Pancreas (tissue), 10 donors: ENCODE results near the gene PDE3B. TPM values are rescaled to one million over a fixed set of nuclear protein-coding genes. Genes with fewer than 3 reads are reported as not detected.

Experiments used
- ATAC-seq, 4 donors: fragments of 200-7000 bp; cut with Tn5 transposase; one replicate each; pipeline versions ENCODE4 v1.8.0 to v1.9.1; 2020; ENCODE audit warnings: mild to moderate bottlenecking in 4 of 4, moderate library complexity in 4 of 4
- DNase-seq, 6 donors: peaks; one replicate each; pipeline ENCODE4 v3.0.0-alpha.2; 2020
- FAIRE-seq: peaks from 2 replicates; lab custom pipeline; 2012; peaks lifted over from hg19 to GRCh38; lab: Jason Lieb, UNC
- H3K27ac ChIP-seq, 4 donors: fragments of 200-600 bp; sonication (generic); 1 replicate in 3 of 4; 2 replicates in 1 of 4; pipeline versions ENCODE4 v1.5.0 to v1.8.0; 2020
- H3K27me3 ChIP-seq, 4 donors: fragments of 200-600 bp; one replicate each; pipeline ENCODE4 v1.8.0; 2021
- H3K36me3 ChIP-seq, 3 donors: fragments of 200-600 bp; sonication (generic) in 1 of 3; one replicate each; pipeline versions ENCODE4 v1.5.0 to v1.8.0; 2020 to 2021
- H3K4me1 ChIP-seq, 3 donors: fragments of 200-600 bp; one replicate each; pipeline ENCODE4 v1.8.0; 2021
- H3K4me3 ChIP-seq, 4 donors: fragments of 200-600 bp; sonication (generic) in 2 of 4; one replicate each; pipeline versions ENCODE4 v1.5.0 to v1.8.0; 2020 to 2021
- H3K9me3 ChIP-seq, 4 donors: fragments of 200-600 bp; one replicate each; pipeline ENCODE4 v1.8.0; 2021
- WGBS, 2 donors: extraction: QIAGEN DNeasy Blood & Tissue Kit; methylation state at CpG; one replicate each; pipeline ENCODE4 v1.1.7; 2013; 5-methylcytosine and 5-hydroxymethylcytosine counted together
- intact Hi-C, 3 donors: fragments of 100-400 bp; cut with DNase I; formaldehyde crosslinking; loops; one replicate each; pipeline versions ENCODE4 v1.11.1 to v1.14.2; 2022
- polyA plus RNA-seq, 2 donors: library from polyadenylated mRNA; stranded (reverse); fragments of 200-250 nt; gene quantifications; one replicate each; pipeline ENCODE4 v1.2.3, GENCODE V29; 2013
- total RNA-seq, 6 donors: library from RNA; stranded (reverse); fragmentation: NEBNext Ultra II Directional in 4 of 6; extraction: Animal tissue kit (Norgen Biotek cat#: 25700) in 4 of 6; gene quantifications; one replicate each; pipeline versions ENCODE4 v1.2.1 to v1.2.4, GENCODE V29; 2021 to 2023
- TF ChIP-seq, protein P1 (sequence below), 4 donors: fragments of 200-600 bp; sonication (generic) in 3 of 4; IDR thresholded peaks; one replicate each; pipeline versions ENCODE4 v1.5.0 to v1.8.0; 2021; ENCODE audit warnings: antibody characterized with exemption in 4 of 4
- donor health status: healthy with polysubstance abuse.
- donor health status: DM: no; HTN: no; CAD: no; lungs with moderate emphysema.
- donor health status: DM: no; HTN: no; CAD: no.
- donor health status: control.
- donor health status: control.
- donor health status: Bipolar disorder and iron deficiency.
- donor health status: DM: yes; HTN: yes; CAD: no.
- donor health status: DM: no; HTN: no; CAD: no.
- donor health status: DM: no; HTN: no; CAD: no.
- donor health status: DM: yes; HTN: yes; CAD: no.

PDE3B gene
- total and polyA plus RNA-seq, 8 donors = 5.1 to 14.1 (median 9.6) TPM

- intact Hi-C loops = no loop called here
- Histone ChIP-seq H3K27ac (no peak overlapping the region), H3K36me3 (no peaks in the 10 kb centered on the region), H3K9me3 (no peaks in the 10 kb centered on the region), H3K27me3 (no peaks in the 10 kb centered on the region), H3K4me1 (peaks cover 0 to 5% (median 0%) of the 10 kb centered on the region in 3 donors), H3K4me3 (no peak overlapping the region)
- TF ChIP-seq, protein P1, sequence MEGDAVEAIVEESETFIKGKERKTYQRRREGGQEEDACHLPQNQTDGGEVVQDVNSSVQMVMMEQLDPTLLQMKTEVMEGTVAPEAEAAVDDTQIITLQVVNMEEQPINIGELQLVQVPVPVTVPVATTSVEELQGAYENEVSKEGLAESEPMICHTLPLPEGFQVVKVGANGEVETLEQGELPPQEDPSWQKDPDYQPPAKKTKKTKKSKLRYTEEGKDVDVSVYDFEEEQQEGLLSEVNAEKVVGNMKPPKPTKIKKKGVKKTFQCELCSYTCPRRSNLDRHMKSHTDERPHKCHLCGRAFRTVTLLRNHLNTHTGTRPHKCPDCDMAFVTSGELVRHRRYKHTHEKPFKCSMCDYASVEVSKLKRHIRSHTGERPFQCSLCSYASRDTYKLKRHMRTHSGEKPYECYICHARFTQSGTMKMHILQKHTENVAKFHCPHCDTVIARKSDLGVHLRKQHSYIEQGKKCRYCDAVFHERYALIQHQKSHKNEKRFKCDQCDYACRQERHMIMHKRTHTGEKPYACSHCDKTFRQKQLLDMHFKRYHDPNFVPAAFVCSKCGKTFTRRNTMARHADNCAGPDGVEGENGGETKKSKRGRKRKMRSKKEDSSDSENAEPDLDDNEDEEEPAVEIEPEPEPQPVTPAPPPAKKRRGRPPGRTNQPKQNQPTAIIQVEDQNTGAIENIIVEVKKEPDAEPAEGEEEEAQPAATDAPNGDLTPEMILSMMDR (IDR thresholded peaks at IDR 0.05) = no peak
- no peak for DNase-seq
- 52 to 53% methylated on average over 6 of the region's 6 CpGs for WGBS, 2 donors
- ATAC-seq = peak in 2 of 4 donors; percentile 41 to 54
- FAIRE-seq = no peak
These were observed 25.2 kb downstream of the PDE3B start for GRCh38 chr11:14668731-14669301.

DNA sequence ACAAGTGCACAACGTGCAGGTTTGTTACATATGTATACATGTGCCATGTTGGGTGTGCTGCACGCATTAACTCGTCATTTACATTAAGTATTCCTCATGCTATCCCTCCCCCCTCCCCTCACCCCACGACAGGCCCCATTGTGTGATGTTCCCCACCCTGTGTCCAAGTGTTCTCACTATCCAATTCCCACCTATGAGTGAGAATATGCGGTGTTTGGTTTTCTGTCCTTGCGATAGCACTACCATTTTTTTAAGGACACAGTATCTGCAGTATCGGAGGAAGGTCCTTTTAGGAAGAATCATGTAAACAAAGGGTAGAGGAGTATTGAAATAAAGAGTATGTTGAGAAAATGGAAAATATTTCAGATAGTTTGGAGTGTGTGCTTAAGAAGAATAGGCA is 25.9 kb downstream of the PDE3B start:
- H3K27ac ChIP-seq = no peak overlapping the region
- no peak for DNase-seq
- intact Hi-C loops = no loop called here
- H3K9me3 ChIP-seq = no peaks in the 10 kb centered on the region
- H3K4me3 ChIP-seq = no peak overlapping the region
- TF ChIP-seq, protein P1 (IDR thresholded peaks at IDR 0.05) = no peak
- no peaks in the 10 kb centered on the region for H3K27me3 ChIP-seq
- no peaks in the 10 kb centered on the region for H3K36me3 ChIP-seq
- peak in 1 of 4 donors; percentile 22 for ATAC-seq
- FAIRE-seq = no peak
- H3K4me1 ChIP-seq = peaks cover 0 to 5% (median 0%) of the 10 kb centered on the region in 3 donors
- 55 to 59% methylated on average over 7 of the region's 7 CpGs for whole genome bisulfite sequencing, 2 donors

GRCh38 chr11:14669958-14670357 is 26.4 kb downstream of the PDE3B start:
- TF ChIP-seq, protein P1 (IDR thresholded peaks at IDR 0.05) = no peak
- Histone ChIP-seq H3K9me3 (no peaks in the 10 kb centered on the region), H3K27me3 (no peaks in the 10 kb centered on the region), H3K27ac (no peak overlapping the region), H3K4me3 (no peak overlapping the region), H3K4me1 (peaks cover 0 to 5% (median 0%) of the 10 kb centered on the region in 3 donors), H3K36me3 (no peaks in the 10 kb centered on the region)
- FAIRE-seq (no peak), ATAC-seq (peak in 3 of 4 donors; percentile 47 to 74 (median 53)), DNase-seq (no peak)
- intact Hi-C loops = no loop called here
- WGBS, 2 donors = 23 to 24% methylated on average over 3 of the region's 3 CpGs

GRCh38 chr11:14672635-14673034 is 29.0 kb downstream of the PDE3B start:
- 84 to 88% methylated on average over 2 of the region's 2 CpGs for WGBS, 2 donors
- H3K27me3 ChIP-seq = no peaks in the 10 kb centered on the region
- peaks cover 0 to 12% (median 0%) of the 10 kb centered on the region in 3 donors for H3K4me1 ChIP-seq
- FAIRE-seq (peak; percentile 17), ATAC-seq (no peak), DNase-seq (no peak)
- no peaks in the 10 kb centered on the region for H3K9me3 ChIP-seq
- TF ChIP-seq, protein P1 (IDR thresholded peaks at IDR 0.05) = no peak
- no peaks in the 10 kb centered on the region for H3K36me3 ChIP-seq
- H3K27ac ChIP-seq = no peak overlapping the region
- H3K4me3 ChIP-seq = no peak overlapping the region
- intact Hi-C loops = no loop called here

- ATAC-seq (no peak), DNase-seq (no peak), FAIRE-seq (no peak)
- TF ChIP-seq, protein P1 (IDR thresholded peaks at IDR 0.05) = no peak
- H3K27ac ChIP-seq = no peak overlapping the region
- no peak overlapping the region for H3K4me3 ChIP-seq
- H3K4me1 ChIP-seq = peaks cover 0 to 12% (median 0%) of the 10 kb centered on the region in 3 donors
- no peaks in the 10 kb centered on the region for H3K9me3 ChIP-seq
- no peaks in the 10 kb centered on the region for H3K36me3 ChIP-seq
- H3K27me3 ChIP-seq = no peaks in the 10 kb centered on the region
- WGBS, 2 donors = 85 to 89% methylated on average over 4 of the region's 4 CpGs
- intact Hi-C loops = no loop called here
These were observed 29.8 kb downstream of the PDE3B start for GRCh38 chr11:14673421-14673820.
